GM12878 (cell line): ENCODE data around the gene PLPP7. TPM values are rescaled to one million over a fixed set of nuclear protein-coding genes. Genes with fewer than 3 reads are reported as not detected.

ENCODE experiments used
- ATAC-seq: fragments of 200-7000 bp; cut with Tn5 transposase; 3 replicates; pipeline ENCODE4 v1.9.1; 2020; ENCODE audit warnings: mild to moderate bottlenecking, moderate library complexity
- BruUV-seq: library from RNA; stranded (reverse); fragments of 400-500 nt; replicated peaks from 2 replicates; lab custom pipeline; 2021; lab: Mats Ljungman, UMichigan
- CTCF ChIA-PET: fragments of 300-600 bp; sonication (Branson Sonifier 250); formaldehyde crosslinking; extraction: SDS; loops from one replicate; lab custom pipeline; 2021; ENCODE audit warnings: inconsistent platforms; lab: Yijun Ruan, JAX
- POLR2A ChIA-PET: fragments of 350-600 bp; formaldehyde crosslinking; extraction: SDS; loops from one replicate; lab custom pipeline; 2021; ENCODE audit warnings: inconsistent platforms; lab: Charles Lee
- RAD21 ChIA-PET: fragments of 300-600 bp; sonication (Branson Sonifier 250); formaldehyde crosslinking; loops from one replicate; lab custom pipeline; 2023; ENCODE audit warnings: antibody characterized with exemption; ENCODE audit not compliant: unreplicated experiment; lab: Charles Lee
- SMC1A ChIA-PET: fragments of 300-600 bp; sonication (Branson Sonifier 250); formaldehyde crosslinking; loops from one replicate; lab custom pipeline; 2023; ENCODE audit not compliant: unreplicated experiment, uncharacterized antibody; lab: Charles Lee
- DNase-seq: peaks from one replicate; pipeline ENCODE4 v3.0.0-alpha.2; 2011; ENCODE audit warnings: low read depth, low spot score
- FAIRE-seq: peaks from 3 replicates; lab custom pipeline; 2011; peaks lifted over from hg19 to GRCh38; lab: Jason Lieb, UNC
- H2AFZ ChIP-seq: 2 replicates; pipeline ENCODE4 v1.6.0; 2011; ENCODE audit warnings: low read depth, low read length, control low read depth; ENCODE audit not compliant: control insufficient read depth
- H3K27ac ChIP-seq: 2 replicates; pipeline ENCODE4 v1.5.1; 2011; ENCODE audit warnings: control low read depth; ENCODE audit not compliant: control insufficient read depth, insufficient read depth
- H3K27me3 ChIP-seq, 2 experiments: replicated peaks in 1 of 2; 2 replicates each; pipeline versions ENCODE4 v1.6.0 to v1.6.1; 2011; ENCODE audit warnings: low read length in 1 of 2; ENCODE audit not compliant: control insufficient read depth in 2 of 2, insufficient read depth in 2 of 2
- H3K36me3 ChIP-seq, 2 experiments: 2 replicates each; pipeline ENCODE4 v1.5.1; 2011; ENCODE audit warnings: low read length in 1 of 2; ENCODE audit not compliant: control insufficient read depth in 2 of 2, insufficient read depth in 2 of 2
- H3K4me1 ChIP-seq: 2 replicates; pipeline ENCODE4 v1.6.1; 2011; ENCODE audit warnings: mild to moderate bottlenecking, low read length, moderate library complexity, mixed read lengths; ENCODE audit not compliant: control insufficient read depth, insufficient read depth
- H3K4me2 ChIP-seq: 2 replicates; pipeline ENCODE4 v1.6.0; 2011; ENCODE audit warnings: control low read depth; ENCODE audit not compliant: control insufficient read depth, insufficient read depth
- H3K4me3 ChIP-seq: fragments of 200-600 bp; sonication (generic); 2 replicates; pipeline ENCODE4 v1.5.1; 2016
- H3K79me2 ChIP-seq: 2 replicates; pipeline ENCODE4 v1.6.0; 2011; ENCODE audit warnings: low read length; ENCODE audit not compliant: control insufficient read depth, insufficient read depth
- H3K9ac ChIP-seq: 2 replicates; pipeline ENCODE4 v1.8.0; 2011; ENCODE audit warnings: low read length, control low read depth, mixed read lengths; ENCODE audit not compliant: control insufficient read depth, insufficient read depth
- H3K9me3 ChIP-seq: replicated peaks from 3 replicates; pipeline ENCODE4 v1.5.1; 2011; ENCODE audit warnings: mild to moderate bottlenecking, low read length; ENCODE audit not compliant: control insufficient read depth, insufficient read depth
- H4K20me1 ChIP-seq: 2 replicates; pipeline ENCODE4 v1.6.0; 2011; ENCODE audit not compliant: control insufficient read depth, insufficient read depth
- ASH2L ChIP-seq: fragments of 300-600, 200-600 bp; sonication (generic); IDR thresholded peaks from 2 replicates; pipeline ENCODE4 v1.6.1; 2017; ENCODE audit warnings: low read depth, mild to moderate bottlenecking, borderline replicate concordance
- CBX3 ChIP-seq: fragments of 200-600 bp; sonication (generic); IDR thresholded peaks from 2 replicates; pipeline ENCODE4 v1.6.1; 2016; ENCODE audit warnings: low read depth, borderline replicate concordance
- CEBPZ ChIP-seq: fragments of 150-350 bp; IDR thresholded peaks from 2 replicates; pipeline ENCODE4 v1.6.1; 2016; ENCODE audit warnings: low read depth, low read length
- CREB1 ChIP-seq: IDR thresholded peaks from 2 replicates; pipeline ENCODE4 v1.6.1; 2012; ENCODE audit warnings: low read depth, mild to moderate bottlenecking, inconsistent platforms
- CREM ChIP-seq: IDR thresholded peaks from 2 replicates; pipeline ENCODE4 v1.6.1; 2014; ENCODE audit warnings: antibody characterized with exemption, low read depth
- FOXK2 ChIP-seq: fragments of 450-650 bp; IDR thresholded peaks from 2 replicates; pipeline ENCODE4 v1.6.1; 2017; ENCODE audit warnings: mild to moderate bottlenecking, moderate library complexity
- HCFC1 ChIP-seq: fragments of 150-350 bp; IDR thresholded peaks from 2 replicates; pipeline ENCODE4 v1.6.1; 2014; ENCODE audit warnings: low read length
- HDAC2 ChIP-seq: fragments of 200-600 bp; sonication (generic); IDR thresholded peaks from 2 replicates; pipeline ENCODE4 v1.6.1; 2017
- IRF4 ChIP-seq: IDR thresholded peaks from 2 replicates; pipeline ENCODE4 v1.6.1; 2011; ENCODE audit warnings: low read depth, low read length
- KDM1A ChIP-seq: fragments of 200-600 bp; sonication (generic); IDR thresholded peaks from 2 replicates; pipeline ENCODE4 v1.6.1; 2016; ENCODE audit warnings: borderline replicate concordance
- NFYB ChIP-seq: IDR thresholded peaks from 2 replicates; pipeline ENCODE4 v1.6.1; 2011; ENCODE audit warnings: low read depth, mild to moderate bottlenecking, low read length, improper control_type of control experiment, moderate library complexity; ENCODE audit not compliant: insufficient read depth
- YY1 ChIP-seq: IDR thresholded peaks from 2 replicates; pipeline ENCODE4 v1.6.1; 2011; ENCODE audit warnings: low read depth, mild to moderate bottlenecking, low read length
- whole genome bisulfite sequencing: methylation state at CpG from one replicate; pipeline ENCODE4 v1.1.6; 2016; ENCODE audit warnings: low lambda C conversion rate; ENCODE audit not compliant: insufficient replicate concordance, insufficient coverage; ENCODE audit errors: missing lambda C conversion rate; 5-methylcytosine and 5-hydroxymethylcytosine counted together
- in situ Hi-C: fragments of 300-500 bp; cut with MboI; formaldehyde crosslinking; loops from 9 replicates; pipeline ENCODE4 v1.14.3; 2018; ENCODE audit warnings: mixed read lengths
- intact Hi-C: fragments of 100-400 bp; cut with micrococcal nuclease; formaldehyde crosslinking; loops from one replicate; pipeline ENCODE4 v1.14.2; 2022; ENCODE audit not compliant: unreplicated experiment
- polyA plus RNA-seq, 11 experiments: library from polyadenylated mRNA; depleted of rRNA in 4 of 11; unstranded in 6 of 11; stranded (reverse) in 5 of 11; fragments of >200 nt; fragmentation: Nextera tagmentation in 4 of 11; fragmentation: Illumina TruSeq in 1 of 11; extraction: Ambion mirVana in 4 of 11; extraction: Trizol in 1 of 11; gene quantifications; 1 replicate in 1 of 11; 2 replicates in 10 of 11; pipeline versions ENCODE4 v1.2.1 to v1.2.3, GENCODE V29; 2011 to 2016; ENCODE audit warnings: inconsistent platforms in 2 of 11, missing spikeins in 2 of 11, low read depth in 1 of 11
- total RNA-seq, 4 experiments: library from RNA; depleted of rRNA in 3 of 4; stranded (reverse); fragments of >200 nt in 3 of 4; fragmentation: Illumina TruSeq in 1 of 4; extraction: Trizol in 1 of 4; gene quantifications; 2 replicates each; pipeline versions ENCODE4 v1.2.1 to v1.2.3, GENCODE V29; 2013 to 2021

Gene PLPP7
- total and polyA plus RNA-seq, 10 of the 15 experiments (the other 5 are each of a cell fraction or from before 2014, with no cell fraction given): 0.05 to 1.0 (median 0.40) TPM; not detected in 3

- no peak for FAIRE-seq
- SMC1A ChIA-PET: interaction anchor here (1.0 kb wide), 1 partner anchor 10 kb away, joined by 3 read pairs; no protein-coding TSS in a partner anchor
- intact Hi-C loops (no loop called here), in situ Hi-C loops (no loop called here)
- no peak overlapping the region for H3K4me2 ChIP-seq
- CTCF ChIA-PET: no interaction called here
- no peaks in the 10 kb centered on the region for H3K79me2 ChIP-seq
- no peak overlapping the region for H3K9ac ChIP-seq
- no TSS peak for BruUV-seq
- 71% methylated on average over 4 of the region's 4 CpGs for WGBS
- no peak for DNase-seq
- no peak for ATAC-seq
- no peaks in the 10 kb centered on the region for H3K9me3 ChIP-seq
- POLR2A ChIA-PET: interaction anchor here (1.5 kb wide), 1 partner anchor 10 kb away, joined by 5 read pairs; no protein-coding TSS in a partner anchor
- no peaks in the 10 kb centered on the region for H4K20me1 ChIP-seq
- no peak overlapping the region for H3K4me3 ChIP-seq
- no peak overlapping the region for H2AFZ ChIP-seq
- RAD21 ChIA-PET: no interaction called here
- no peak overlapping the region for H3K27ac ChIP-seq
- no peaks in the 10 kb centered on the region; the same call in 1 of the 2 replicates for H3K4me1 ChIP-seq
- no peaks in the 10 kb centered on the region for H3K27me3 ChIP-seq
- H3K36me3 ChIP-seq: no peaks in the 10 kb centered on the region
- TF ChIP-seq IRF4 (no peak), CEBPZ (no peak), CBX3 (no peak), HCFC1 (no peak), NFYB (no peak), HDAC2 (no peak), CREB1 (no peak), CREM (no peak), ASH2L (no peak), FOXK2 (no peak), YY1 (no peak), KDM1A (no peak)
Observed at GRCh38 chr9:131246618-131247017, 42.9 kb upstream of the PLPP7 start.
